GM21825 (cell line): ENCODE measurements around the gene MCF2L.
"Not testable (repeated sequence)": the region's sequence is repeated elsewhere in the genome, so short reads cannot be mapped to it uniquely, and the experiment has no call there.

Experiments
- ATAC-seq: cut with Tn5 transposase; IDR thresholded peaks from one replicate; pipeline ENCODE4 v1.9.1; 2021; ENCODE audit warnings: mild to moderate bottlenecking, moderate library complexity; ENCODE audit not compliant: unreplicated experiment

The MCF2L gene

DNA sequence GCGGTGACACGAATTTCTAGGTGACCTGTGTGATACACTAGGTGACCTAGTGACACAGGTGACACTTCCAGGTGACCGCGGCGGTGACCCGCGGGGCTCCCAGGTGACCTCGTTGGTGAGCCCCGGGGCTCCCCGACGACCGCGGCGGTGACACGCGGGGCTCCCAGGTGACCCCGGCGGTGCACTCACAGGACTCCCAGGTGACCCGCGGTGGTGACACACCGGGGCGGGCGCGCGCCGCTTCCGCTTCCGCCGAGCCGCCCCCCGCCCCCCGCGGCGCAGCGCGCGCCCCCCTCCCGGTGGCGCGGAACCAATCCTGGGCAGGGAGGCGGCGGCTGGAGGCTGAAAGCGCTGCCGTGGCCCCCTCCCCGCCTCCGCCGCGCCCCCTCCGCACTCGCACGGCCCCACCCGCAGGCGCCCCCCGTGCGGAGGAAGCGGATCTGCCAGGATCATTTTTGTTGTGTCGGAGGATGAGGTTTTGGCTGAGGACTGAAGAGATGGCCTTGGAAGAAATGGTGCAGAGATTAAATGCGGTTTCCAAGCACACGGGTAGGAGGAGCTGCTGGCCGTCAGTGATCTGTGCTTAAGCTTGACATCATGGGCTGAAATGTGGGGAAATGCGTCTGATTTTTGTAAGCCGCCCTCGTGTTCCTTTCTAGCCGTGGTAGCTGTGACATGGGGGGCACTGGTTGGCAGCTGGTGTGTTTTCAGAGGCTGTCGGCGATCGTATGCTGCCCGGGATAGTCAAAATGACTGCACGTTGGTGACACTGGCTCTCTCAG, at the start of gene MCF2L:
Gene MCF2L, plus strand, starts transcription at position 305 of the 782 bp plus-strand sequence. Its CDS starts 166 bp downstream, at position 471.
- ATAC-seq, result peak; percentile 49

DNA sequence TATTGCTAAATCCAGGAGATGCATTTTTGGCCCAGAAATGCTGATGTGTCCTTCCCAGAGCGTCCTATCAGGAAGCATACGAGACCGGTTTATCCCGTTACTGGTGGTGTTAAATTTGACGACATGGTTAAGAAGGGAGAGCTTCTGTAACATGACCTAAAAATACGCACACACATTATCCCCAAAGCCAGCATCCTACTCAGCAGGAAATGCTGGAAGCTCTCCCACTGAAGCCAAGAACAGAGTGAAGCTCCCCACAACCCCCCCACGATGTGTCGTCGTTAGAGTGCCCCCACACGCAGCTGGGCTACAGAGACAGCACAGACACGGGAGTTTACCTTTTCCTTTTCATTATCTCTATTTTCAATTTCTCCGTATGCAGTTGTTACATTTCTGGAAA, 45.1 kb upstream of the MCF2L start:
- ATAC-seq, result no peak

DNA sequence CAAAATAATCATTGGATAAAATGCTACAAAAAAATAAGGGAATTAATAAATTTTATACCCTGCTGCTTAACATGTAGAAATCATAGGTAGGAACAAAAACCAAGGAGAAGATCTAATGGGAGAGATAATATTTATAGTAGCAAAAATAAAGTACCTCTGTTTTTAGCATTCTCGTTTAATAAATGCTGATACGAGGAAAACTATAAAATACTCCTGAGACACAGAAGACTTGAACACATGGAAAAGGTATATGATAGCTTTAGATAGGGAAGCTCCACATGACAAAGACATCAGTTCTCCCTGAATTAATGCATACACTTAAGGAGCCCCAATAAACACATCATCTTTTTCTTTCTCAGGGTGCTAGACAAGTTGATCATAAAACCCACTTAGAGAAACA, 44.6 kb upstream of the MCF2L start:
- ATAC-seq, result no peak

DNA sequence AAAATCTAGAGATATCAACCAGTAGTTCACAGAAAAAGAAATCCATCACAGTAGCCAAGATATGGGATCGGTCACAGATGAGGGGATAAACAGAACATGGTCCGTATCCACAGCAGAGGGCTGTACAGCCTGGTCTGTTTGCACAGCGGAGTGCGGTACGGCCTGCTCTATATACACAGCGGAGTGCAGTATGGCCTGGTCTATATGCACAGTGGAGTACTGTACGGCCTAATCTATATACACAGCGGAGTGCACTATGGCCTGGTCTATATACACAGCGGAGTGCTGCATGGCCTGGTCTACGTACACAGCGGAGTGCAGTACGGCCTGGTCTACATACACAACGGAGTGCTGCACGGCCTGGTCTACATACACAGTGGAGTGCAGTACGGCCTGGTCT, 43.0 kb upstream of the MCF2L start:
- no peak for ATAC-seq

- no peak for ATAC-seq
These were observed 42.0 kb upstream of the MCF2L start for GRCh38 chr13:112926993-112927392.

- ATAC-seq, result no peak
These were observed 40.7 kb upstream of the MCF2L start for GRCh38 chr13:112928020-112928971.

DNA sequence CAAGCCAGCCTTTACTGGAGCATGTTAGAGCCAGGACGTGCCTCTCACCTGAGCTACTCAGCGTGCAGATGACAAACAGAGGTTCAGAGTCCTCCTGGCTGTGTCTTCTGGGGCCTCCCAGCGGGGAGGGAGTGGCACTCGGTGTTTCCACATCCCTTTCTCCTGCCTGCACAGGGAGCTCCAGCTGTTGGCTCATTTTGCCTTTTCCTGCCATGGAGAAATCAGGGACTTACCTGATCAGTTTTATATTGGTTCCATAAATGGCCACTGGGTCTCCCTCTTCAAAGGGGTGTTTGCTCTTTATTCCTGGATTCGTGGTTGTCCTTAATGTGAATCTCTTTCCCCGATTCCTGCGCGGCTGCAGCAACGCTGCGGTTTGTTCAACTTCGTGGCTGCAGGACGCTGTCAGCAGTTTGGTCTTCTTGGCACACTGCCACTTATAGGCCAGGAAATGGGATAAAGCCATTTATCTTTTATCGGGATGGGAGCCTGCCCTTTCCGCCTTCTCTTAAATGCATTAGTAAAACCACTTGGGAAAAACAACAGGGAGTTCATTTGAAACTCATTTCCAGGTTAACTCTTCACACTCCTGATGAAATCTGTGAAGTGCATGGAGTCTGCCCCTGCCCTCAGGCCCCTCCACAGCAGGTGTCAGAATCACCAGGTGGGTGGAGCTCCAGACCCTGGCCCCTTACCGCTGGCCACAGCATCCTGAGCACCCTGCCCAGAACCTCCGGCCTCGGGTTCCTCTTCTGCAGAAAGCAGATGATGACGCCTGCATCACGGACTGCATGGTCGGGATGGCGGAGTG, 39.8 kb upstream of the MCF2L start:
- ATAC-seq, result no peak

DNA sequence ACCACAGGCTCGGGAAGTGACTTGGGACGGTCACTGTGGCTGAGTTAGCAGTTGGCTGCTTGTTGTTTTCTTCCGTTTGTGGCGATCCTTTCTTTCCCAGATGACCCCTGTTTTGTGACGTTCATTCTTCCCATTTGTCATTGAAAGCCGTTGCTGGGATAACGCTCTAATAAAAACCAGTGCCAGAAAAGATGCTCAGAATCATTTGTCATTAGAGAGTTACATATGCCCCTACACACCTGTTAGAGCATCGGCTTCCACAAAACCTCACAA, 39.3 kb upstream of the MCF2L start:
- ATAC-seq, result no peak

GRCh38 chr13:112930192-112930591, 38.8 kb upstream of the MCF2L start:
- ATAC-seq, result no peak

GRCh38 chr13:112931028-112931934, 37.7 kb upstream of the MCF2L start:
- ATAC-seq, result no peak

GRCh38 chr13:112932971-112933370, 36.0 kb upstream of the MCF2L start:
- ATAC-seq, result no peak

- ATAC-seq, result no peak
These were observed 35.4 kb upstream of the MCF2L start for GRCh38 chr13:112933649-112934048.

- no peak for ATAC-seq
These were observed 34.9 kb upstream of the MCF2L start for GRCh38 chr13:112934078-112934477.

- no peak for ATAC-seq
These were observed 30.3 kb upstream of the MCF2L start for GRCh38 chr13:112938680-112939079.

DNA sequence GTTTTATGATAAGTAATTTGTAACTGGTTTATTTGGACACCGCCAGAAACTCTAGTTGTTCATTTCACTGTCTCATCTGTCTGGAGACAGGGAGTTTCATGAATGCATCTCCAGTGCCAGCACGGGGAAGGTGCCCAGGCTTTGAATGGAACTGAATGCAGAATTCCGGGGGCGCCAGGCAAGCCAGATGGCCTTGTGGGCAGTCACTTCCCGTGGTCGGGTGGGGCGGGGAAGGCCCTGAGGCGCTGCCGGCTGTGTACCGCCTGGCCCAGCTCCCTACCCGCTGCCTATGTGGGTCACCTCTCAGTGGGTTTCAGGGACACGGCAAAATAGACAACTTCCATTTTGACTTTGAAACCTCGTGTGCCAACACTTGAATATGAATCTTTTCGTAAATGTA, 28.8 kb upstream of the MCF2L start:
- no peak for ATAC-seq

GRCh38 chr13:112941349-112941748, 27.7 kb upstream of the MCF2L start:
- no peak for ATAC-seq

GRCh38 chr13:112941765-112942164, 27.2 kb upstream of the MCF2L start:
- ATAC-seq, result not testable (repeated sequence)

DNA sequence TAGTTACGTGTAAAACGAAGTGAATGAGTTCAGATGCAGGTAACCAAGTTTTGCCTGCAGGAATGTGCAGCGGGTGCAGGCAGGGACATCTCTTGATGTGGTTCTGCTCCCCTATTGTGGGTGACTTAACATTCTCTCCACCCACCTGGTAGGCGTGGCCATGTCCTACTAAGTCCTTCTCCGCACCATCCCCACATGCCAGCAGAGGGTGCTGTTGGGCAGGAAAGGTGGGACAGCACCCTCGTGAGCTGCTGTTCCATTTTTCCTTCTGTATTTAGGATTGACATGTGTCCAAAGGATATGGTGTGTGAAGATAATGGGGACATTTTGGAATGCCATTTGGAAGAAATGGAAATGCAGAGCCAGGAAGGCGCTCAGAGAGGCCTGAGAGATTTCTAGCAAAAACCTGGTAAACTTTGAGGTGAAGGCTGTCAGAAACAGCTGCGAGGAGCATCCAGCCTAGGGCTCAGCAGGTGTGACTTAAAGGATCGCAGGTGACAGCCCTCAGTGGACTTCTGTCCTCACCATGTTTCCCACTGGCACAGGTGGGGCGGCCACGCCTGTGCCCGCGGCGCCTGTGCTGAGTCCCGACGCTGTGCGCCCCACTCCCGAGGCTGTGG, 26.2 kb upstream of the MCF2L start:
- peak; percentile 98 for ATAC-seq

DNA sequence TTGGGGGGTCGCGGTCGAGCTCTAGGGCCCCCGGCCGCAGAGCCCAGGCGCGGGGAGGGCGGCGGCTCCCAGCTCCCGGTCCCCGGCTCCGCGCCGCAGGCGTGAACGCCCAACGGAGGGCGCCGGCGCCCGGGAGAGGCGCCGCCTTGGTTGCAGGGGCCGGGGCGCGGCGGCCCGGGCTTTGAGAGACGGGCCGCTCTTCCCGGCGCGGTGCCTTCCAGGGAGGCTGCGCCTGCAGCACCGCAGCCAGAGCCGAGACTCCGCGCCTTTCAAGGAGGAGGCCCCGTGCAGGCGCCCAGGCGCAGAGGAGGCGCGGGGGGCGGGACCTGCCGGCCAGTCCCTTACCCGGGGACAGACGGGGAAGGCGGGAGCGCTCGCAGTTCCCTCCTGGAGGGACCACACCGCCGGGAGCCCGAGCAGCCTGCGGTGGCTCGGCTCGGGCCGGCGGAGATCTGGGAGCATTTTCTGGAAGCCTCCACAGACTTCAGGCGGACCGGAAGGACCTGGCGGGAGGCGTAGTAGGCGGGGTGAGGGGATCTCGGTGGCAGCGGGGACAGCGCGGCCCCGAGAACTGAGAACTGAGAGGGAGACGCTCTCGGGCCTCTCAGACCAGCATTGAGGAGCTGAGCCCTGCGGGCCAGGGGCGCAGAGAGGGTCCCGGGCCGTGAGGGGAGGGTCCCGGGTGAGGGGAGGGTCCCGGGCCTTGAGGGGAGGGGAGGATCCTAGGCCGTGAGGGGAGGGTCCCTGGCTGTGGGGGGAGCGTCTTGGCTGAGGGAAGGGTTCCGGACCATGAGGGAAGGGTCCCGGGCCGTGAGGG, 25.5 kb upstream of the MCF2L start:
- ATAC-seq, result peak; percentile 37
